ENCODE data around the gene NRTN.
"Not testable (repeated sequence)": the region's sequence is repeated elsewhere in the genome, so short reads cannot be mapped to it uniquely, and the experiment has no call there.

The NRTN gene, protein sequence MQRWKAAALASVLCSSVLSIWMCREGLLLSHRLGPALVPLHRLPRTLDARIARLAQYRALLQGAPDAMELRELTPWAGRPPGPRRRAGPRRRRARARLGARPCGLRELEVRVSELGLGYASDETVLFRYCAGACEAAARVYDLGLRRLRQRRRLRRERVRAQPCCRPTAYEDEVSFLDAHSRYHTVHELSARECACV

GRCh38 chr19:5804516-5805461 is at the start of gene NRTN:
Gene NRTN, plus strand, starts transcription at chr19:5805067. Its CDS starts 19,099 bp downstream, at chr19:5824166.
- in situ Hi-C loops (cut with MboI; ENCODE audit: low sequenced_read_pairs) = loop anchor here (10.0 kb wide), 1 partner anchor 220 kb away; no protein-coding TSS in a partner anchor

DNA sequence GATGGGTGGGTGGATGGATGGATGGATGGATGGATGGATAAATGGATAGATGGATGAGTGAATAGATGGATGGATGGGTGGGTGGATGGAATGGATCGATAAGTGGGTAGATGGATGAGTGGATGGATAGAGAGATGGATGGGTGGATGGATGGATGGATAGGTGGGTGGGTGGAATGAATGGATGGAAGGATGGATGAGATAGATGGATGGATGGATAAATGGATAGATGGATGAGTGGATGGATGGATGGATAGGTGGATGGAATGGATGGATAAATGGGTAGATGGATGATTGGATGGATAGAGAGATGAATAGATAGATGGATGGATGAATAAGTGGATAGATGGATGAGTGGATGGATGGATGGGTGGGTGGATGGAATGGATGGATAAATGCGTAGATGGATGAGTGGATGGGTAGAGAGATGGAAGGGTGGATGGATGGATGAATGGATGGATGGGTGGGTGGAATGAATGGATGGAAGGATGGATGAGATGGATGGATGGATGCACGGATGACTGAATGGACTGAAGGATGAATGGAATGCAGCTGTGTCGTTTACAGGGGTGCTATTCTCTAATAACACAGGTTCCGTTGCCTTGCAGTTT is 42.2 kb upstream of the NRTN start:
- in situ Hi-C loops (cut with MboI; ENCODE audit: low sequenced_read_pairs) = no loop called here

GRCh38 chr19:5765220-5765619 is 39.6 kb upstream of the NRTN start:
- in situ Hi-C loops (cut with MboI; ENCODE audit: low sequenced_read_pairs) = no loop called here

GRCh38 chr19:5767949-5768348 is 36.9 kb upstream of the NRTN start:
- in situ Hi-C loops (cut with MboI; ENCODE audit: low sequenced_read_pairs) = no loop called here

- in situ Hi-C loops (cut with MboI; ENCODE audit: low sequenced_read_pairs) = no loop called here
These were observed 32.5 kb upstream of the NRTN start for GRCh38 chr19:5772416-5772815.

- in situ Hi-C loops (cut with MboI; ENCODE audit: low sequenced_read_pairs) = no loop called here
These were observed 31.6 kb upstream of the NRTN start for GRCh38 chr19:5773276-5773675.

DNA sequence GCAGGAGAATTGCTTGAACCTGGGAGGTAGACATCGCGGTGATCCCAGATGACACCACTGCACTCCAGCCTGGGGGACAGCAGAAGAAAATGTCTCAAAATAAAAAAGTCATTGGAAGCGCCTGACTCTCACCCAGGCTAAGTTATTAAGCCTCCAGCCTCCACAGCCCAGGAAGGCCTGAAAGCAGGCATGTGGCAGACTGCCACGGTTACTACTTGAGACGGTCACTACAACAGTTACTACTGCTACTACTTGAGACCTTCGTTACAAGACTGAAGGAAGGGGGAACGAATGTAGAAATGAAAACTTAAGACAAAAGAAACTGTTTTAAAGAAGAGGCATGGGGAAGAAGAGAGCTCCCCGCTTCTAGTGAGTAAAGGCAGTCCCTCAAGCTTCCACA is 29.9 kb upstream of the NRTN start:
- in situ Hi-C loops (cut with MboI; ENCODE audit: low sequenced_read_pairs) = no loop called here

DNA sequence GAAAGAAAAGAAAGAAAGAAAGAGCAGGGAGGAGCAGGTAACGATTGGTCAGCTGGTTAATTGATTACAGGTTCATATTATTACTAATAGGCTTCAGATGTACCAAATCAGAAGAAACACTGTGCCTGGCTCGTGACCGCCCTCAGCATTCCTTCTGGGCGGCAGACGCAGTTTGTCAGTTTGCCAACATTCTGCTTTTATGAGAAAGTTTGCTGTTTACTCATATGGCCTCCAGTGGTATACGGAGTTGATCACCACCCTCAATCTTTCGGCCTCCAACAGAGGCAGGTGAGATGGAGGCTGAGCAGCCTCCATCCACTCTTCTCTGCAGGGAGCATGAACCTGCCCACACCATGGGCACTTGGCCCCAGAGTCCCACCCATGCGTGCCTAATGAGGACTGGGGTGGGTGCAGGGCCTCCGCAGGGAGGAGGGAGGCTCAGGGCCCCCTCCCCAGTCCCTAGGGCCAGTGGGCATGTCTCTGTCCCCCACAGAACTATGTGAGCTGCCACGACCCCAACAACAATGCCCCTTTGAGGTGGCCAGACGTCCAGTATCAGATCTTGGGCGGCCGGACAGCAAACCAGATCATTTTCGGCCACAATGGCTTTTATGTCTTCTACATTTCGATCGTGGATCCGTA is 29.1 kb upstream of the NRTN start:
- in situ Hi-C loops (cut with MboI; ENCODE audit: low sequenced_read_pairs) = no loop called here

- in situ Hi-C loops (cut with MboI; ENCODE audit: low sequenced_read_pairs) = no loop called here
These were observed 26.5 kb upstream of the NRTN start for GRCh38 chr19:5778402-5778801.

DNA sequence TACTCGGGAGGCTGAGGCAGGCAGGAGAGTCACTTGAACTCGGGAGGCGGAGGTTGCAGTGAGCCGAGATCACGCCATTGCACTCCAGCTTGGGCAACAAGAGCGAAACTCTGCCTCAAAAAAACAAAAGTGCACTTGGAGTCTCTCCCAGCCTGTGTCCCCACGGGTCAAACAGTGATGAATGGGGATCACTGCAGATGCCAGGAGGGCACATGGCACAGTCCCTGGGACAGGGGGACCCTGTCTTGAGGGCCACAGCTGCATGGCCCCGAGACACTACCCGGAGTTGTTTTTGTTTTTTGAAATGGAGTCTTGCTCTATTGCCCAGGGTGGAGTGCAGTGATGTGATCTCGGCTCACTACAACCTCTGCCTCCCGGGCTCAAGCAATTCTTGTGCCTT is 24.0 kb upstream of the NRTN start:
- in situ Hi-C loops (cut with MboI; ENCODE audit: low sequenced_read_pairs) = not testable (repeated sequence)

DNA sequence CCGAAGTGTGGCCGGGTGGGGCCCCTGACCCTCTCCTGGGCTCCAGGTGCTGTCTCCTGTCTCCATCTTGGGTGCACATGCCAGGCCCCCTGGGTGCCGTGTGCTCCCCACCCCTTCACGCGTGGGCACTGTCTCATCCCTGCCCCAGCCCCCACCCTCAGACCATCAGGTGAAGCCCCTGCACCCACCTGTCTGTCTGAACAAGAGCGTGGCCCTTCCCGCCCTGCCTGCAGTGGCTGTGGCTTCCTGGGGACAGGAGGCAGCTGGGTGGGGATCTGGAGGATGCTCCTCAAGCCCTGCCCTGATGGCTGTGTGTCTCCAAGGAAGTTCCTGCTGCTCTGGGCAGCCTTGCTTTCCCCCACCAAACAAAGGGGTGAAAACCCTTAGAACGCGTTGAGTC is 22.5 kb upstream of the NRTN start:
- in situ Hi-C loops (cut with MboI; ENCODE audit: low sequenced_read_pairs) = no loop called here

GRCh38 chr19:5782945-5783919 is 21.6 kb upstream of the NRTN start:
- in situ Hi-C loops (cut with MboI; ENCODE audit: low sequenced_read_pairs) = no loop called here

GRCh38 chr19:5784581-5785147 is 20.2 kb upstream of the NRTN start, which contains the start of gene PRR22:
Gene PRR22, minus strand, starts transcription at chr19:5784746. Its CDS starts 86 bp downstream, at chr19:5784660.
- in situ Hi-C loops (cut with MboI; ENCODE audit: low sequenced_read_pairs) = no loop called here

DNA sequence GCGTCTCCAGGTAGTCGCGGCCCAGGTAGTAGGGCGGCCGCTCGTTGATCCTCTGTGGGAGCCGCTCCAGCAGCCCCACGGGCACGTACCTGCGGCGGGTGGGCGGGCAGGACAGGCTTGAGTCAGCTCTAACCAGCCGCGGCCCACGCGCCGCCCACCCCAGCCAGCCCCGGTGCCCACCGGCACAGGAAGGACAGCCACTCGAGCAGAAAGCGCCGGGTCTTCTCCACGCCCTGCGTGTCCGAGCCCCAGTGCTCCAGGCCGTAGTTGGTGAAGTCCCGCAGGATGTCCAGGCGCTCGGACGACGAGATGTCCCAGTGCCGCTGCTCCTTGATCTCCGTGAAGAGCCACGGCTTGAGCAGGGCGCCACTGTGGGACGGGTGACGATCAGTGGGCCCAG is 19.4 kb upstream of the NRTN start:
- in situ Hi-C loops (cut with MboI; ENCODE audit: low sequenced_read_pairs) = no loop called here

GRCh38 chr19:5786593-5787408 is 18.1 kb upstream of the NRTN start:
- in situ Hi-C loops (cut with MboI; ENCODE audit: low sequenced_read_pairs) = no loop called here

GRCh38 chr19:5787409-5788182 is 17.3 kb upstream of the NRTN start:
- in situ Hi-C loops (cut with MboI; ENCODE audit: low sequenced_read_pairs) = no loop called here

- in situ Hi-C loops (cut with MboI; ENCODE audit: low sequenced_read_pairs) = no loop called here
These were observed 16.4 kb upstream of the NRTN start for GRCh38 chr19:5788422-5788821.

- in situ Hi-C loops (cut with MboI; ENCODE audit: low sequenced_read_pairs) = no loop called here
These were observed 15.5 kb upstream of the NRTN start for GRCh38 chr19:5789351-5789761.
